NCI-H1694 treated with DMSO at 0.1 percent for 48 hours (cell line): ENCODE results near the gene NEMF.
"Not testable (repeated sequence)": the region's sequence is repeated elsewhere in the genome, so short reads cannot be mapped to it uniquely, and the experiment has no call there.

Source experiments
- DNase-seq: peaks from one replicate; lab custom pipeline; 2025; lab: John Stamatoyannopoulos, UW

NEMF gene

GRCh38 chr14:49754570-49755097 is 98.0 kb downstream of the NEMF start:
- no peak for DNase-seq

DNA sequence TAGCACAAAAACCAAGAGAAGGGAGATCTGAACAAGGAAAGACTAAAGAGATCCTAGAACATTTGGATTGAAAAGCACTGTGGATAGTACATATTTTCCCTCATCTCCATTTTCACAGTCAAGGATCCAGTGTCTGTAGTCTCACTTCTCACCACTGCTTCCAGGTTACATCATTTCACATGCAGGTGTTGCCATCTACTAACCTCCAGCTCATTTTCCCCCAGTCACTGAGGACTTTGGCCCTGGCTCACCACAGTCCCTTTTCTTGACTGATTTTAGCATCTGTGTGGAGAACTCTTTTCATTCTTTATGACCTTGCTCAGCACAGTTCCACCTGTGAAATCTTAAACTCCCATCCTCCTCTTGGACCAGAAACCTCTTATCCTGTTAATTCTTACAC is 106.1 kb downstream of the NEMF start:
- DNase-seq: not testable (repeated sequence)

DNA sequence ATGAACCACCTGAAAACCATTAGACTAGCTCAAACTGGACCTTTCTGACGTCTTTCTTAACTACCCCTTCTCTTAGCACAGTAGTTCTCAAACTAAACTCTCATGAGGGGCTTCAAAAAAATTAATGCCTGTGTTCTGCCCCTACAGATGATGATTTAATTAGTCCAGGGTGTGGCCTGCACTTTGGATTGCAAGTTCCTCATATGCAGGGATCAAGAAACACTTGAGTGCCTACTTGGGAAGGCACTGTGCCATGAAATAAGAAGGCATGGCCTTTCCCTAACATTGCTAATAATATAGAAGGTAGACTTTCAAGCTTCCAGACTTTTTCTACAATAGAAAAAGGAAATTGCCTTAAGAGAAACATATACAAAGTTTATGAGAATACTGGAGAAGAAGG is 107.4 kb downstream of the NEMF start:
- no peak for DNase-seq

DNA sequence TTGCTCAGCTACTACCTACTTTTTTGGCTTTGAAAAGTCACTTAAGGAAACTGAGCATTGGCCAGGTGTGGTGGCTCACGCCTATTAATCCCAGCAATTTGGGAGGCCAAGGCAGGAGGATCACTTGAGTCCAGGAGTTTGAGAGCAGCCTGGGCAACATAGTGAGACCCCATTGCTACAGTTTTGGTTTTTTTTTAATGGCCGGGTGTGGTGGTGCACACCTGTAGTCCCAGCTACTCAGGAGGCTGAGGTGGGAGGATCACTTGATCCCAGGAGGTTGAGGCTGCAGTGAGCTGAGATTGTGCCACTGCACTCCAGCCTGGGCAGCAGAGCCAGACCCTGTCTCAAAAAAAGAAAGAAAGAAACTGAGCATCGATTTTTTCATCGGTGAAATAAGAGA is 116.9 kb downstream of the NEMF start:
- not testable (repeated sequence) for DNase-seq

- no peak for DNase-seq
Measured at GRCh38 chr14:49733836-49734235, 118.8 kb downstream of the NEMF start.

- DNase-seq: no peak
Measured at GRCh38 chr14:49732896-49733295, 119.7 kb downstream of the NEMF start.
